ENCODE data around the gene OR10P1.

DNA sequence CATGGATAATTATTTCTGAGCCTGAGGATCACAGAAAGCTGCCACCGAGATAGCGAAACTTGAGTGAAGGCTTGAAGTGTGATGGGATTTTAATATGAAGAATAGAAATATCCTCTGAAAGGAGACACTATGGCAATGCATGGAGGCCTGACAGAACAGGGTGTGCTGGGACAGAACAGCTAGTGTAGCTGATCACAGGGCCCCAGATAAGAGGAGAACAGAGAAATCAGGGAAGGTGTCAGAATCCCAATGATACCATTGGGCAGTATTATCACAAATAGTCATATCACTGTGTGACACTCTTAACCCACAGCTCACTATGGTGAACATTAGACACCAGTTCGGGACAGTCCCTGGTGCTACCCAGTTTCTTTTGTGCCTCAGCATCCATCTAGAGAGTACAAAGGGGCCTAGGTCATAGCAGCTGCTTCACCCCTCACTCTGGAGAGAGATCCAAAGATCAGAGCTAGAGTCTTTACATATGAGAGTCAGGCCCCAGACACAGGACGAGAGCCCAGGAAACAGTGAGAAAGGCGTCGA, 506 bp upstream of the OR10P1 start:
- TF ChIP-seq, protein P1, sequence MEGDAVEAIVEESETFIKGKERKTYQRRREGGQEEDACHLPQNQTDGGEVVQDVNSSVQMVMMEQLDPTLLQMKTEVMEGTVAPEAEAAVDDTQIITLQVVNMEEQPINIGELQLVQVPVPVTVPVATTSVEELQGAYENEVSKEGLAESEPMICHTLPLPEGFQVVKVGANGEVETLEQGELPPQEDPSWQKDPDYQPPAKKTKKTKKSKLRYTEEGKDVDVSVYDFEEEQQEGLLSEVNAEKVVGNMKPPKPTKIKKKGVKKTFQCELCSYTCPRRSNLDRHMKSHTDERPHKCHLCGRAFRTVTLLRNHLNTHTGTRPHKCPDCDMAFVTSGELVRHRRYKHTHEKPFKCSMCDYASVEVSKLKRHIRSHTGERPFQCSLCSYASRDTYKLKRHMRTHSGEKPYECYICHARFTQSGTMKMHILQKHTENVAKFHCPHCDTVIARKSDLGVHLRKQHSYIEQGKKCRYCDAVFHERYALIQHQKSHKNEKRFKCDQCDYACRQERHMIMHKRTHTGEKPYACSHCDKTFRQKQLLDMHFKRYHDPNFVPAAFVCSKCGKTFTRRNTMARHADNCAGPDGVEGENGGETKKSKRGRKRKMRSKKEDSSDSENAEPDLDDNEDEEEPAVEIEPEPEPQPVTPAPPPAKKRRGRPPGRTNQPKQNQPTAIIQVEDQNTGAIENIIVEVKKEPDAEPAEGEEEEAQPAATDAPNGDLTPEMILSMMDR (conservative IDR thresholded peaks at IDR 0.05; ENCODE audit: low read length): no peak
- TF ChIP-seq EZH2phosphoT487 (IDR thresholded peaks at IDR 0.05; ENCODE audit: borderline replicate concordance): no peak

All from Loucy (cell line).